HuH-7.5 (cell line): ENCODE results near the gene EPHA5.
A peak's percentile ranks its signal among the peaks of the same experiment; 100 is the strongest.

Experiments used
- DNase-seq: peaks from one replicate; pipeline ENCODE4 v3.0.0; 2011; ENCODE audit warnings: low spot score

Gene EPHA5

GRCh38 chr4:65670331-65671031 is at the start of gene EPHA5:
Gene EPHA5 (minus strand): TSS chr4:65670489. CDS start chr4:65669742, 747 bp downstream.
- DNase-seq = peak; percentile 80

DNA sequence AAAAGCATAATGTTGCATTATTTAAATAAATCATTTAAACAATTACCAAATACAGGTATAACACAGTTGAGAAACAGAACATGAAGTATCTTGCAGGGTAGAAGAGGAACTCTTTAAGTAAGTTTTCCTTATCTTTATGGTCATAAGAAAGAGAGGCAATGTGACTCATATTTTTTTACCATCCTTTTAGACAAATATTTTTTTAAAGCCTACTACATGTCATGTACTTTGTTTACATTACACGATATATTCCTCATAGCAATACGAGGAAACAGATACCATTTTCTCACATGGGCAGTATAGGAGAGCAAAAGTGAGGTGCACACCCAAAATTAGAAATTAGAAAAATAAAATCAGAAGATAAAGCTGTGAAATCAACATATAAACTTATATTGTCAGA is 49.3 kb upstream of the EPHA5 start:
- no peak for DNase-seq

DNA sequence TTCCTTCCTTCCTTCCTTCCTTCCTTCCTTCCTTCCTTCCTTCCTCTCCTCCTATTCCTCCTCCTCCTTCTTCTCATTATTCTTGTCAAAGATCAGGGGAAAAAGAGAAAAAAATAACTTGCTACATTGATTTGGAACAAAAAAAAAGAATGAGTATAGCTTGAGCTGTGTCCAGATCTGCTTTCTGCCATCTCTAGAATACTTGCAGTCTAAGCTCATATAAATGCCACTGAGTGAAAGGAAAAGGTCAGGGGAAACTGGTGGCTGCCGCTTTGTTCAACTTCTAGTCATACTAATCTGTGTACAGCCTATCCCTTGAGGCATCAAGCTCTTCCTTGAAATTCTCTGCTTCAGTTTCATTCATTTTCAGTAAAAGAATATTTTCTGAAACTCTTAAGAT is 28.3 kb upstream of the EPHA5 start:
- no peak for DNase-seq

GRCh38 chr4:65696436-65696835 is 26.1 kb upstream of the EPHA5 start:
- DNase-seq = no peak

DNA sequence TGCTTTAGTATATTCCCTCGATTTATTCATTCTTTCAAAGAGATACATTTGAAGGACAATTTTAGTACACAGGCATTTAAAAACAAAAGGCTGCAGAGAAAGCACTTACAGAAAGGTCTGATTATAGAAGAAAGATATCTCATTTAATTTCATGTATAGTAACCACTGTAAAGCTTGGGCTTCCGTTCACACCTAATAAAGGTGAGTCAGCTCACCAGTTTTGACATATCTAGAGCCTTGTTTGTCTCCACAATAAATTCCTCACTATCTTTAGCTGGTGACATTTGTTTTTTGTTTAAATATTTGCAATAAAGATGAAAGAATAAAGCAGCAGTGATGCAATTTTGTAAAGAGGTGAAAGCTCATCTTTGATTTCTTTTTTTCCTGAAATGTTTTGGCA is 1.1 kb upstream of the EPHA5 start:
- DNase-seq = peak; percentile 44

- no peak for DNase-seq
Observed at GRCh38 chr4:65670020-65670330, 314 bp downstream of the EPHA5 start.

DNA sequence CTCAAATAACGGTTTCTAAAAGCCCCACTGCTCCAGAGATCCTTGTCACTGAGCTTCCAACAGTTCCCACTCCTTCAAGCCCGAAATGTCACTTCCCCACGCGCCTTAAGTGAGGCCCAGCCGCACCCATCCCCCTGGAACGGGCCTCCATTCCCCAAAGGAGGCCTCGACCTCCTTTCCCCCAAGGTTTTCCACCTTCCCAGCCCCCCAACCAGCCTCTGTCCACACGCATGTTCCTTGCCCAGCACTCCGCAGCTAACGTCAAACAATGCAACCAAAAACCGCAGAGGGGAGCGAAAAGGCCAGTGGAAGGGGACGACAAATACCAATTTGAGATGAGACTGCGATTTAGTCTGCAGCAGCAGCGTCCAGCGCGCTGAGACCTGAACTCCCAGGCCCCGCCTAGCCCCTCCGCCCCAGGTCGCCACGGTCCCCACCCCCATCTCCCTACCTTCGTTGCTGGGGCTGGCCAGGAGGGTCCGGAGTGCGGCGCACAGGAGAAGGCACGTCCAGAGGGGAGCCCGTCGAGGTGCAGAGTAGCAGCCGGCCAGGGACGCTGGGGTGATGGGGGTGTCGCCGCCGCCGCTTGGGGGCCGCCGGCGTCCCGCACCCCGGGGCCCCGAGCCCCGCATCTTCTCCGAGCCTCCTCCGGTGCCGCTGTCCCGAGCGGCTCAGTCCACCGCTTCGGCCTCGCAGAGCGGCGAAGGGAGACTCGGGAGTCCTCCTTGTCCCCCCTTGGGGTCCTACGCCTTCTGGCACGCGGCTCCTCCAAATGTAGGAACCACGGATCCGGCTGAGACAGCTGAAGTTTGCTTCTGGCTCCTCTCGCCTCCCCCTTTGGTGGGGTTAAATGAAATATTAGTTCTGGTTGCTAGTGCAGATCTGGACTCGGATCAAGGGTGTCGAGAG is 924 bp downstream of the EPHA5 start:
- DNase-seq = peak; percentile 35

DNA sequence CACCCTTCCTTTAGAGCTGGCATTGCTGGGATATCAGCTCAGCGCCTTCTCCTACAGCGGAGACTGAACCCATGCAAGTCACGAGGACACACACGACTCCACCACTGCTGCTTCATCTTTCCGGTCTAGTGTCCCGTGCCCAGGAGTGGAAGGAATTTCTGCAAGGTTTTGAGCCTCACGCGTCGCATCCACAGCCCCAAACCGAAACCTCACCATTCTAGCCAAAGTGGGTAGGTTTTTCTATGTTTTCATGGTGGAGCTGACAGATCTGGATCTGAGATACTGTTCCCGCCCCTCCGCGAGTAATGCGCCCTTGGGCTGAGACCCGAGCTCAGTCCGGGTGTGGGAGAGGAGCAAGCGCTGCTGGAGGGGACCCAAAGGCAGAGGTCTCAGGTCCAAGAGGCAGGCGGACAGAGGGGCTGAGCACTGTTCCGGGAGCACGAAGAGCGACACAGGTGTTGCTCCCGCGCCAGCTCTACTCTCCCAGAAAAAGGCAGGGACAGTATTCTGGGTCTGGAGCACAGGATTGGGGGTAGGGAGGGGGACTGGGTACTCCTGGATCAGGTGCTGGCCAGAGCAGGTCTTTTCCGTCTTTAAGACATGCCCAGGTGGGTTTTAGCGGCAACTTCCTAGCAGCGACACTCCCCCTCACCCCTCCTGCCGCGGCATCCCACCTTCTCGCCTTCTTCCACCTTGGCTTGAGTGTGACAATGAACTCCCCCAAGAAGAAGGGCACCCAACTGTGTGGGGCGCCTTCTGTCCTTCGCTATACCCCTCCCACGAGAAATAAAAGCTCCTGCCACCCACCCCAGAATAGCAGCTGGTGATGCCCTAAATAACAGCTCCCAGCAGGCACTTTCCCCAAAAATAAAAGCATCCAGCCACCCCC is 1.8 kb downstream of the EPHA5 start:
- DNase-seq = peak; percentile 67

DNA sequence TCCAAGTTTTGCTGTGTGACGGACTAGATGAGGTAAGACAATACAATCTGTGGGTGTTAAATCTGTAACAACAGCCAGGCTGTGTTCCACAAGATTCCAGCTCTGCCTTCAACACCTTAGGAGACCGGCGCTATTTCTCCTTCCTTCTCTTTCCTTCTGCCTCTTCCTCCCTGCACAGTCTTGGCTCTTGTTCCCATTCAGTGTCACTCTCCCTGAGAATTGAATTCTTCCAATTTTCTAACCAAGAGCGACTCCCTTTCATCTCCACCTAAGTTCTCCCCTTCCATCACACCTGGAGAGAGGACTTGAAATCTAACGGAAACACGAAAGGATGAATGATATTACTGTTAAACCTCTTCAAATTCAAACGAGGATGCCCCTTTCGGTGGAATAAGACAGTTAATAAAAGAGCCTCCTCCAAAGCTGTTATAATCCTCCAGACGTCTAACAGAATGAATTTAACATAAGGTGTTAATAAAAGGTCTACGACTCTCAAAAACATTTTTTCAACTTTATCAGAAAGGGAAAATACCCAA is 2.7 kb downstream of the EPHA5 start:
- DNase-seq = no peak

GRCh38 chr4:65665771-65666523 is 4.3 kb downstream of the EPHA5 start:
- peak; percentile 29 for DNase-seq

DNA sequence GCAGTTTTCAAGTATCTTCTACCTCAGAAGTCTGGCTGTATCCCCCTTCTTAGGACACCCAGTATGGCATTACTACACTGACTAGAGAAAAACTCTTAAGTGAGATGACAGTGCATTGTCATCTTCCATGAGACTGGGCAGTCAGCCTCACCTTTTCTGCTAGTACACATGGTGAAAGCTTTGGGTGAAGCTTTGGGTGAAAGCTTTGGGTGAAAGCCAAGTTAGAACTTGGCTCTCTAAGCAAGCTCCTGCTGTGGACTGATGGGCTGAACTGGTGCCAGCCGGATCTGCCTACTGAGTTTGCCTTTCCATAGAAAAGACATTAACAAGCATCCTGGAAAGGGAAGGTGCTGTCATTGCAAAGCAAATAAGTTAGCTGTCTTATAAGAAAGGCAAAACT is 8.8 kb downstream of the EPHA5 start:
- no peak for DNase-seq

DNA sequence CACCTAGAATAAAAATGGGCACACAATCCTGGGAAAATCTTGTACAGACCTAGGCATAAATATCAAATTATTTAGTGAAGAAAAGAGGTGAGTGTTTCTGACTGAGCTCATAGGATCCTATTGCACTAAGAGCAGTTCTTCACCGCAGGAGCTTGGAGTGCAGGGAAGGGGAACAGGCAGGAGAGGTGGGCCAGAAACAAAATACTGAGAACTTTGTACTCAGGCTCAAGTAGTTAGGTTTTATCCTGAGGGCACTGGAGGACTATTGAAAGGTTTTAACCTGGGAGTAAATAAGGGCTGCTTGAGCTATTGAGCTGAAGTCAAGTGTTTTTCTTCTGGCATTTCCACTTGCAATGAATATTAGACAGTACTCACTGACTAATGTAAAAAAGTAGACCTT is 12.2 kb downstream of the EPHA5 start:
- DNase-seq = no peak

- no peak for DNase-seq
Observed at GRCh38 chr4:65656008-65656407, 14.3 kb downstream of the EPHA5 start.

DNA sequence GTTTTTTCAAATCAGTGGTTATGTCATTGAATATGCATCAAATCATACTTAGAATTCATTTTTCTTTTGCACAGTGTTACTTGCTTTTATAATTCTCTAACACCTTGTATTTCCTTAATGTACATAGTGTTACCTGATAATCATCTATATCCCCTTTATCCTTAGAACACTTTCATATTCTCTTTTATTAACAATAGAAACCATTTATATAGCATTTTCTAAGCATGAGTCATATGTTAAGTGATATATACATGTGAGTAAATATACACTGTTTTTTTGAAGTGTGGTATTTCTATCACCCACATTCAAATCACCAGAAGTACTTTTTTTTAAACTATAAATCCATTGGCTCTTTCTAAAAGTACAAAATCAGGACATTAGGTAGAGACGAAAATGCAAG is 15.3 kb downstream of the EPHA5 start:
- DNase-seq = no peak

DNA sequence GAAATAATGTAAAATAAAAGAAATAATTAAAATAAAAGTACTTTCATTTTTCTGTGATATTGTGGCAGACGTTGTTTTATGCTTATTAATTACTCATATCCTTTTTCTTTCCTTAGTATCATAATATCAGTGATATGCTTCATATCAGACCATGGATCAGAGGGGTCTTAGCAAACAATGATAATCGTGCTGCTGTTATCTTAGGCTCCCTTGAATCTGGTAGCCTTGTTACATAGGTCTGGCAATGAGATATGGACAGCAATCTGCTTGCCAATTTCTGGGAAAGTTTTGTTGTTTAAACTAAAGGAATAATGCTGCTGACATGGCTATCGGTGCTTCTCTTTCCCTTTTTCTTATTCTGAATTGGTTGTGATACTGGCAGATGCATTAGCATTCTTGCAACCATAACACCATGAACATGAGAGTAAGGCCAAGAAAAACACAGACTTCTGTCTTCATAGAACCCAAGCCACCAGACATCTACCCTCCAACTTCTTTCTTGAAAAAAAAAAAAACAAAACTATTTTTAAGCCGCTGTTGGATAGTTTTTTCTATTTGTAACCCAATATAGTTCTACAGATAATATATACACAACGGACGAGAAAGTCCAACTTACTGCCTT is 16.4 kb downstream of the EPHA5 start:
- no peak for DNase-seq

GRCh38 chr4:65651751-65652150 is 18.5 kb downstream of the EPHA5 start:
- DNase-seq = no peak

- DNase-seq = no peak
Observed at GRCh38 chr4:65651031-65651430, 19.3 kb downstream of the EPHA5 start.

GRCh38 chr4:65646136-65646535 is 24.2 kb downstream of the EPHA5 start:
- DNase-seq = no peak

- DNase-seq = no peak
Observed at GRCh38 chr4:65645185-65645584, 25.1 kb downstream of the EPHA5 start.

GRCh38 chr4:65635051-65635821 is 35.1 kb downstream of the EPHA5 start:
- DNase-seq = no peak
